H9 (cell line): ENCODE data around the gene ONECUT3. TPM values are rescaled to one million over a fixed set of nuclear protein-coding genes. Genes with fewer than 3 reads are reported as not detected.

Experiments used
- DNase-seq: peaks from one replicate; pipeline ENCODE4 v3.0.0-alpha.2; 2017
- H2AFZ ChIP-seq: one replicate; pipeline ENCODE4 v1.6.1; 2013; ENCODE audit warnings: mild to moderate bottlenecking, low read length, control low read depth, moderate library complexity
- H2AK5ac ChIP-seq: 2 replicates; pipeline ENCODE4 v1.6.1; 2013; ENCODE audit warnings: low read length, control low read depth, mixed read lengths; ENCODE audit not compliant: insufficient read length
- H2BK120ac ChIP-seq: one replicate; pipeline ENCODE4 v1.6.1; 2013; ENCODE audit warnings: low read depth, mild to moderate bottlenecking, low read length, control low read depth, inconsistent platforms; ENCODE audit not compliant: poor library complexity, severe bottlenecking
- H2BK12ac ChIP-seq: 2 replicates; pipeline ENCODE4 v1.6.1; 2013; ENCODE audit warnings: low read length, control low read depth, mixed read lengths, low read depth; ENCODE audit not compliant: insufficient read length
- H2BK15ac ChIP-seq: 2 replicates; pipeline ENCODE4 v1.6.1; 2013; ENCODE audit warnings: low read depth, low read length, control low read depth
- H2BK20ac ChIP-seq: one replicate; pipeline ENCODE4 v1.6.1; 2013; ENCODE audit warnings: low read depth, mild to moderate bottlenecking, low read length, control low read depth, inconsistent platforms; ENCODE audit not compliant: poor library complexity, severe bottlenecking
- H2BK5ac ChIP-seq: 2 replicates; pipeline ENCODE4 v1.6.1; 2013; ENCODE audit warnings: low read length, control low read depth, mixed read lengths; ENCODE audit not compliant: insufficient read length
- H3K14ac ChIP-seq: 2 replicates; pipeline ENCODE4 v1.6.1; 2013; ENCODE audit warnings: low read length, control low read depth; ENCODE audit not compliant: insufficient read depth
- H3K18ac ChIP-seq: 2 replicates; pipeline ENCODE4 v1.6.1; 2013; ENCODE audit warnings: low read depth, mild to moderate bottlenecking, mixed read lengths, low read length, control low read depth; ENCODE audit not compliant: insufficient read length
- H3K23ac ChIP-seq: 2 replicates; pipeline ENCODE4 v1.6.1; 2013; ENCODE audit warnings: low read length, control low read depth, mixed read lengths, low read depth; ENCODE audit not compliant: insufficient read length
- H3K23me2 ChIP-seq: 2 replicates; pipeline ENCODE4 v1.6.1; 2013; ENCODE audit warnings: low read depth, mild to moderate bottlenecking, mixed read lengths, low read length, control low read depth; ENCODE audit not compliant: insufficient read length, poor library complexity, severe bottlenecking
- H3K27ac ChIP-seq: 2 replicates; pipeline ENCODE4 v1.5.1; 2013; ENCODE audit warnings: low read length, control low read depth, mixed read lengths, low read depth; ENCODE audit not compliant: insufficient read length
- H3K27me3 ChIP-seq: 2 replicates; pipeline ENCODE4 v1.6.1; 2013; ENCODE audit warnings: low read length, control low read depth, inconsistent platforms; ENCODE audit not compliant: insufficient read depth
- H3K4ac ChIP-seq: 2 replicates; pipeline ENCODE4 v1.6.1; 2013; ENCODE audit warnings: low read depth, mild to moderate bottlenecking, control low read depth, inconsistent platforms, low read length, moderate library complexity
- H3K4me1 ChIP-seq: 2 replicates; pipeline ENCODE4 v1.6.1; 2013; ENCODE audit warnings: low read length, control low read depth, inconsistent platforms; ENCODE audit not compliant: insufficient read depth
- H3K4me2 ChIP-seq: 2 replicates; pipeline ENCODE4 v1.6.1; 2013; ENCODE audit warnings: low read length, control low read depth, mixed read lengths; ENCODE audit not compliant: insufficient read length, insufficient read depth
- H3K56ac ChIP-seq: 2 replicates; pipeline ENCODE4 v1.6.1; 2013; ENCODE audit warnings: low read depth, mild to moderate bottlenecking, mixed read lengths, low read length, control low read depth; ENCODE audit not compliant: insufficient read length
- H3K79me1 ChIP-seq: 2 replicates; pipeline ENCODE4 v1.6.1; 2013; ENCODE audit warnings: low read depth, mild to moderate bottlenecking, moderate library complexity, low read length, control low read depth, inconsistent platforms; ENCODE audit not compliant: insufficient read depth, poor library complexity, severe bottlenecking
- H3K79me2 ChIP-seq: 2 replicates; pipeline ENCODE4 v1.6.1; 2013; ENCODE audit warnings: low read length, control low read depth, inconsistent platforms; ENCODE audit not compliant: insufficient read depth
- H3K9ac ChIP-seq: 2 replicates; pipeline ENCODE4 v1.6.1; 2013; ENCODE audit warnings: low read length, control low read depth, mixed read lengths; ENCODE audit not compliant: insufficient read length; ENCODE audit errors: extremely low read depth
- H3K9me3 ChIP-seq: one replicate; pipeline ENCODE4 v1.6.1; 2013; ENCODE audit warnings: low read depth, low read length, inconsistent platforms; ENCODE audit not compliant: control insufficient read depth
- H3T11ph ChIP-seq: one replicate; pipeline ENCODE4 v1.6.1; 2013; ENCODE audit warnings: mild to moderate bottlenecking, low read length, control low read depth, inconsistent platforms
- H4K20me1 ChIP-seq: one replicate; pipeline ENCODE4 v1.6.1; 2013; ENCODE audit not compliant: control insufficient read depth, insufficient read length, insufficient read depth
- H4K5ac ChIP-seq: 2 replicates; pipeline ENCODE4 v1.6.1; 2013; ENCODE audit warnings: low read depth, mild to moderate bottlenecking, mixed read lengths, low read length, control low read depth; ENCODE audit not compliant: insufficient read length
- H4K8ac ChIP-seq: replicated peaks from 2 replicates; pipeline ENCODE4 v1.6.1; 2013; ENCODE audit warnings: low read length, control low read depth, mixed read lengths, low read depth; ENCODE audit not compliant: insufficient read length
- H4K91ac ChIP-seq: 2 replicates; pipeline ENCODE4 v1.6.1; 2013; ENCODE audit warnings: low read depth, mild to moderate bottlenecking, moderate library complexity, mixed read lengths, low read length, control low read depth; ENCODE audit not compliant: insufficient read length
- H3K27ac Mint-ChIP-seq, 3 experiments: 2 replicates in 2 of 3; 3 replicates in 1 of 3; pipeline ENCODE4 v1.8.0; 2020 to 2021; ENCODE audit warnings: mixed read lengths in 3 of 3, mild to moderate bottlenecking in 1 of 3, moderate library complexity in 1 of 3
- H3K27me3 Mint-ChIP-seq: 2 replicates; pipeline ENCODE4 v1.8.0; 2021; ENCODE audit warnings: low read depth, mild to moderate bottlenecking, moderate library complexity, mixed read lengths
- H3K36me3 Mint-ChIP-seq, 3 experiments: 2 replicates in 2 of 3; 3 replicates in 1 of 3; pipeline ENCODE4 v1.8.0; 2020 to 2021; ENCODE audit warnings: low read depth in 3 of 3, mixed read lengths in 3 of 3; ENCODE audit not compliant: insufficient read depth in 1 of 3
- H3K4me1 Mint-ChIP-seq, 2 experiments: 2 replicates each; pipeline ENCODE4 v1.8.0; 2020; ENCODE audit warnings: mixed read lengths in 2 of 2
- H3K4me3 Mint-ChIP-seq, 2 experiments: 2 replicates in 1 of 2; 3 replicates in 1 of 2; pipeline ENCODE4 v1.8.0; 2020 to 2021; ENCODE audit warnings: mild to moderate bottlenecking in 2 of 2, mixed read lengths in 2 of 2, moderate library complexity in 1 of 2
- H3K9me3 Mint-ChIP-seq, 2 experiments: 2 replicates in 1 of 2; 3 replicates in 1 of 2; pipeline ENCODE4 v1.8.0; 2020; ENCODE audit warnings: mild to moderate bottlenecking in 2 of 2, mixed read lengths in 2 of 2, moderate library complexity in 1 of 2
- WGBS: extraction: QIAGEN DNeasy Blood & Tissue Kit; methylation state at CpG from one replicate; pipeline ENCODE4 v1.1.7; 2013; ENCODE audit warnings: missing lambda C conversion rate, low lambda C conversion rate, mixed read lengths; ENCODE audit not compliant: insufficient read length; ENCODE audit errors: extremely low coverage; 5-methylcytosine and 5-hydroxymethylcytosine counted together
- total RNA-seq: library from RNA; stranded (reverse); gene quantifications from 2 replicates; pipeline ENCODE4 v1.2.1, GENCODE V29; 2021
- TF ChIP-seq, protein P1 (sequence below): fragments of 200-600 bp; sonication (generic); conservative IDR thresholded peaks from 3 replicates; pipeline ENCODE4 v1.8.0; 2021; ENCODE audit warnings: antibody characterized with exemption, mild to moderate bottlenecking

The ONECUT3 gene
- total RNA-seq, 1 experiment from 2014 or later = 0.04 TPM

DNA sequence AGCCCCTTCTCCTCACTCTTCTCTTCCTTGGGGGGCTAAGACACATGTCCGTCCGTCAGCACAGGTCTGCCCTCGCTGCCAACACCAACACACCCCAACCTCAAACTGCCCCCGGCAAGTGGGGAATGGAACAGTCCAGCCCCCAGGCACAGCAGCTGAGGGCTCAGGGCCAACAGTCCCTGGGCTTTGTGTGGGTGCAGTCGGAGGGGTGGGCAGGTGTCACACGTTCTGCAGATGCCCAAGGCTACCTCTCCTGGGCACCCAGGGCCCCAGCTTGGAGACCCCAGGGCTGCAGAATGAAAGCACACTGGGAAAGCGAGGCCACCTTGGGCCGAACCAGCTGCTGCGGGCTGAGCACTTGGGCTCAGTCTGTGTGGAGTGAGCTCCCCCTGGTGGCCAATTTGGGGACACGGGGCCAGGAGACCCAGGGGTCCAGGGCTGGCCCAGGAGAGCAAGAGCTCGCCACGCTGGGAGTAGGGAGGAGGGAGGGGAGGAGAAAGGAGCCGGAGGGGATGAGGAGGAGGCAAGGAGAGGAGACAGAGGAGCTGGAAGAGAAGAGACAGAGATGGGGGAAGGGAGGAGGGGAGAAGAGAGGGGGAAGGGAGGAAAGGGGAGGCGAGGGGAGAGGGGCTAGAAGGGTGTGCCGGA is 72.7 kb downstream of the ONECUT3 start:
- peak overlapping the region in 2 of 3 experiments; percentile 22 to 95; a peak in 2 of 7 replicates for H3K27ac Mint-ChIP-seq
- H3K14ac ChIP-seq = no peak overlapping the region
- H3K4me1 Mint-ChIP-seq = peaks cover 3 to 10% of the 10 kb centered on the region in 2 experiments; a peak in 2 of 4 replicates
- no peak overlapping the region for H2AK5ac ChIP-seq
- DNase-seq = peak; percentile 90
- H2BK15ac ChIP-seq = no peak overlapping the region
- no peak overlapping the region for H2AFZ ChIP-seq
- no peak overlapping the region for H3K18ac ChIP-seq
- H3K23ac ChIP-seq = no peak overlapping the region
- H3K9ac ChIP-seq = no peak overlapping the region
- no peak overlapping the region for H2BK20ac ChIP-seq
- H4K5ac ChIP-seq = no peak overlapping the region
- no peak overlapping the region for H3K4me2 ChIP-seq
- no peak overlapping the region for H2BK120ac ChIP-seq
- peak overlapping the region in 1 of 2 experiments; percentile 38; a peak in 2 of 5 replicates for H3K4me3 Mint-ChIP-seq
- H3K9me3 ChIP-seq = no peaks in the 10 kb centered on the region
- H4K8ac ChIP-seq = no peak overlapping the region
- WGBS = no CpG with 5 or more reads among the region's 15 CpGs
- no peaks in the 10 kb centered on the region for H3K23me2 ChIP-seq
- H3K4me1 ChIP-seq = no peaks in the 10 kb centered on the region
- H2BK12ac ChIP-seq = no peak overlapping the region
- H3K56ac ChIP-seq = no peak overlapping the region
- no peaks in the 10 kb centered on the region for H3K79me1 ChIP-seq
- TF ChIP-seq, protein P1, sequence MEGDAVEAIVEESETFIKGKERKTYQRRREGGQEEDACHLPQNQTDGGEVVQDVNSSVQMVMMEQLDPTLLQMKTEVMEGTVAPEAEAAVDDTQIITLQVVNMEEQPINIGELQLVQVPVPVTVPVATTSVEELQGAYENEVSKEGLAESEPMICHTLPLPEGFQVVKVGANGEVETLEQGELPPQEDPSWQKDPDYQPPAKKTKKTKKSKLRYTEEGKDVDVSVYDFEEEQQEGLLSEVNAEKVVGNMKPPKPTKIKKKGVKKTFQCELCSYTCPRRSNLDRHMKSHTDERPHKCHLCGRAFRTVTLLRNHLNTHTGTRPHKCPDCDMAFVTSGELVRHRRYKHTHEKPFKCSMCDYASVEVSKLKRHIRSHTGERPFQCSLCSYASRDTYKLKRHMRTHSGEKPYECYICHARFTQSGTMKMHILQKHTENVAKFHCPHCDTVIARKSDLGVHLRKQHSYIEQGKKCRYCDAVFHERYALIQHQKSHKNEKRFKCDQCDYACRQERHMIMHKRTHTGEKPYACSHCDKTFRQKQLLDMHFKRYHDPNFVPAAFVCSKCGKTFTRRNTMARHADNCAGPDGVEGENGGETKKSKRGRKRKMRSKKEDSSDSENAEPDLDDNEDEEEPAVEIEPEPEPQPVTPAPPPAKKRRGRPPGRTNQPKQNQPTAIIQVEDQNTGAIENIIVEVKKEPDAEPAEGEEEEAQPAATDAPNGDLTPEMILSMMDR = peak; percentile 93
- peaks cover 6 to 38% (median 23%) of the 10 kb centered on the region in 3 experiments; a peak in 6 of 7 replicates for H3K36me3 Mint-ChIP-seq
- H3K27me3 ChIP-seq = no peaks in the 10 kb centered on the region
- H3K27ac ChIP-seq = no peak overlapping the region
- no peaks in the 10 kb centered on the region for H3K9me3 Mint-ChIP-seq
- peaks cover 2% of the 10 kb centered on the region; the same call in 1 of the 2 replicates for H3K79me2 ChIP-seq
- no peak overlapping the region for H2BK5ac ChIP-seq
- H3K27me3 Mint-ChIP-seq = no peaks in the 10 kb centered on the region
- H4K91ac ChIP-seq = no peak overlapping the region
- no peaks in the 10 kb centered on the region for H4K20me1 ChIP-seq
- H3K4ac ChIP-seq = no peak overlapping the region
- H3T11ph ChIP-seq = no peak overlapping the region
